Stimulated activated CD8-positive, alpha-beta memory T cell treated with anti-CD3 and anti-CD28 coated beads, Interleukin-12 subunit alpha, Interleukin-12 subunit beta, amount 100 ng/mL, for 24 hours (primary cell): ENCODE results near the gene OSBPL2.

ENCODE experiments used
- DNase-seq: peaks from one replicate; pipeline ENCODE4 v3.0.0-alpha.2; 2020; ENCODE audit errors: extremely low read depth

The OSBPL2 gene

DNA sequence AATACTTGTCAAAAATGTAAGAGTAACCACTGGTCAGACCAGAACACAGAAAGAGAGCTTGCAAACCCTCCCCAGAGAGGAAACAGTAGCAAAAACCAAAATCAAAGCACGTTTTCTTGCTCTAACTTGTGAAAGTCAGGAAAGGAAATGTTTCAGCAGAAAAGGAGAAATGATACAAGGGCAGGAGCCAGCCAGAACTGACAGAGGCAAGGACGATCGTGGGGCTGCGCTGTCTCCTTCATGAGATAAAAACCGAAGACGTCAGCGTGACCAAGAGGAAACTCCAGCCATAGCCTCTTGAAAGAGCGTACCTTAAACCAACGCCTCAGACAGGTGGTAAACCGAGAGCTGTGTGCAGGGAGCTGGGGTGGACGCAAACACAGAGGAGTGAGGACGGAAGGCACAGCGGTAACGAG, 101.3 kb downstream of the OSBPL2 start:
- DNase-seq: no peak

GRCh38 chr20:62342910-62343309, 104.6 kb downstream of the OSBPL2 start:
- DNase-seq: no peak

GRCh38 chr20:62344092-62344491, 105.8 kb downstream of the OSBPL2 start:
- DNase-seq: no peak

DNA sequence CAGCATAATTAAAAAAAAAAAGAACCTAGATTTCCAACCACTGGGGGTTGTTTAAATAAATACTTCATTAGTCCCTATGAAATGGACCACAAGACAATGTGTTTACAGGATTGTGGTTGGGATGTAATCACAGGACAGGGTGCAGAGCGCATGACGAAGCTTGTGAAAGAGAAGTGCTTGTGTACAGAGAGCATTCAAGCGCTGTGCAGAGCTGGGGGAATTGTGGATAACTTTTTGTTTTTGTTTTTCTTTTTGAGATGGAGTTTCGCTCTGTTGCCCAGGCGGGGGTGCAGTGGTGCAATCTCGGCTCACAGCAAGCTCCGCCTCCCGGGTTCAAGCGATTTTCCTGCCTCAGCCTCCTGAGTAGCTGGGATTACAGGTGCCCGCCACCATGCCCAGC, 106.5 kb downstream of the OSBPL2 start:
- DNase-seq: no peak
